H1 (cell line): ENCODE data around the gene NARS2. TPM values are rescaled to one million over a fixed set of nuclear protein-coding genes. Genes with fewer than 3 reads are reported as not detected.

Experiments
- BRCA1 ChIP-seq: IDR thresholded peaks from 2 replicates; pipeline ENCODE4 v1.6.1; 2012; ENCODE audit warnings: low read depth, low read length, improper control_type of control experiment
- CBX8 ChIP-seq: fragments of 300-800, 300-1000 bp; sonication (generic); IDR thresholded peaks from 2 replicates; pipeline ENCODE4 v1.7.1; 2016; ENCODE audit warnings: low read depth, low read length, borderline replicate concordance
- CHD1 ChIP-seq: IDR thresholded peaks from 2 replicates; pipeline ENCODE4 v1.6.1; 2012; ENCODE audit warnings: low read depth, low read length, improper control_type of control experiment
- CHD7 ChIP-seq: fragments of 300-600 bp; sonication (generic); IDR thresholded peaks from 2 replicates; pipeline ENCODE4 v1.7.1; 2012; ENCODE audit warnings: low read length, moderate library complexity, mild to moderate bottlenecking, inconsistent platforms; ENCODE audit not compliant: insufficient replicate concordance
- CREB1 ChIP-seq: IDR thresholded peaks from 2 replicates; pipeline ENCODE4 v1.6.1; 2012; ENCODE audit warnings: inconsistent platforms
- NANOG ChIP-seq: IDR thresholded peaks from 2 replicates; pipeline ENCODE4 v1.6.1; 2011; ENCODE audit warnings: low read length, low read depth, mild to moderate bottlenecking, inconsistent platforms; ENCODE audit not compliant: insufficient read depth, poor library complexity, severe bottlenecking
- POU5F1 ChIP-seq: IDR thresholded peaks from 2 replicates; pipeline ENCODE4 v1.6.1; 2011; ENCODE audit warnings: low read depth, mild to moderate bottlenecking, low read length, moderate library complexity
- RAD21 ChIP-seq, 2 experiments: IDR thresholded peaks in 1 of 2; conservative IDR thresholded peaks in 1 of 2; 2 replicates each; pipeline ENCODE4 v1.6.1; 2011; ENCODE audit warnings: low read depth in 2 of 2, low read length in 2 of 2, improper control_type of control experiment in 1 of 2, inconsistent platforms in 1 of 2, mild to moderate bottlenecking in 1 of 2, moderate library complexity in 1 of 2
- SIRT6 ChIP-seq: IDR thresholded peaks from one replicate; pipeline ENCODE4 v1.7.1; 2012; ENCODE audit warnings: low read length, inconsistent platforms
- TAF7 ChIP-seq: optimal IDR thresholded peaks from 2 replicates; pipeline ENCODE3; 2011; ENCODE audit warnings: low read depth, mild to moderate bottlenecking, inconsistent platforms, low read length, moderate library complexity, borderline replicate concordance
- TBP ChIP-seq: IDR thresholded peaks from 2 replicates; pipeline ENCODE4 v1.6.1; 2011; ENCODE audit warnings: low read depth, low read length, improper control_type of control experiment
- polyA plus RNA-seq, 7 experiments: library from polyadenylated mRNA; depleted of rRNA in 3 of 7; stranded (reverse) in 5 of 7; unstranded in 2 of 7; fragments of >200 nt in 5 of 7; fragments of 200-250 nt in 2 of 7; gene quantifications; 1 replicate in 5 of 7; 2 replicates in 1 of 7; 4 replicates in 1 of 7; pipeline versions ENCODE4 v1.2.1 to v1.2.3, GENCODE V29; 2011 to 2013; ENCODE audit warnings: missing spikeins in 2 of 7, mixed read lengths in 2 of 7
- total RNA-seq: library from RNA; stranded (reverse); fragmentation: NEBNext Ultra II Directional; extraction: Animal tissue kit (Norgen Biotek cat#: 25700); gene quantifications from 2 replicates; pipeline ENCODE4 v1.2.1, GENCODE V29; 2021

The NARS2 gene
- total and polyA plus RNA-seq, 2 of the 8 experiments (the other 6 are each of a cell fraction or from before 2014, with no cell fraction given) = 26.2 to 51.6 TPM

- TF ChIP-seq CHD7 = no peak
- TF ChIP-seq TAF7 = no peak
- no peak for TF ChIP-seq SIRT6
- TF ChIP-seq NANOG = no peak
- no peak for TF ChIP-seq CHD1
- no peak for TF ChIP-seq CREB1
- TF ChIP-seq RAD21 (IDR thresholded peaks at IDR 0.05 in 1 of 2, conservative IDR thresholded peaks at IDR 0.05 in 1 of 2; ENCODE audit: low read depth in 2 of 2, low read length in 2 of 2) = no peak
- TF ChIP-seq TBP = no peak
- TF ChIP-seq POU5F1 = no peak
- no peak for TF ChIP-seq CBX8
- TF ChIP-seq BRCA1 = no peak
Observed at GRCh38 chr11:78397398-78397797, 177.3 kb downstream of the NARS2 start (continued).
